A549 (cell line): ENCODE data around the gene CRLF3. TPM values are rescaled to one million over a fixed set of nuclear protein-coding genes. Genes with fewer than 3 reads are reported as not detected.

Experiments
- ATAC-seq, 2 experiments: fragments of 200-7000 bp in 1 of 2; fragments of >200 bp in 1 of 2; cut with Nextera tagmentation in 1 of 2; cut with Tn5 transposase in 1 of 2; 3 replicates each; pipeline versions ENCODE4 v1.8.0 to v1.9.1; 2018 to 2020; ENCODE audit warnings: mild to moderate bottlenecking in 1 of 2, moderate library complexity in 1 of 2
- CTCF ChIA-PET: fragments of 300-600 bp; sonication (Branson Sonifier 250); formaldehyde crosslinking; extraction: SDS; loops from one replicate; lab custom pipeline; 2021; ENCODE audit warnings: antibody characterized with exemption, inconsistent platforms; lab: Yijun Ruan, JAX
- POLR2A ChIA-PET: fragments of 350-600 bp; formaldehyde crosslinking; extraction: SDS; loops from one replicate; lab custom pipeline; 2021; ENCODE audit warnings: antibody characterized with exemption, inconsistent platforms; lab: Yijun Ruan, JAX
- DNase-seq, 2 experiments: peaks; one replicate each; pipeline versions ENCODE4 v3.0.0 to v3.0.0-alpha.2; 2011 to 2016; ENCODE audit warnings: low read depth in 1 of 2, low spot score in 1 of 2
- FAIRE-seq: peaks from 2 replicates; lab custom pipeline; 2011; peaks lifted over from hg19 to GRCh38; lab: Jason Lieb, UNC
- H3K27ac ChIP-seq, 2 experiments: fragments of >200 bp; sonication (Bioruptor Twin); formaldehyde crosslinking; 3 replicates each; pipeline ENCODE4 v1.5.1; 2016 to 2017
- H3K4me1 ChIP-seq: fragments of >200 bp; sonication (Bioruptor Twin); formaldehyde crosslinking; 3 replicates; pipeline ENCODE4 v1.6.1; 2016
- H3K4me2 ChIP-seq: fragments of >200 bp; sonication (Bioruptor Twin); formaldehyde crosslinking; 3 replicates; pipeline ENCODE4 v1.6.1; 2016
- H3K4me3 ChIP-seq: fragments of >200 bp; sonication (Bioruptor Twin); formaldehyde crosslinking; 3 replicates; pipeline ENCODE4 v1.5.1; 2016
- H3K9me3 ChIP-seq: fragments of >200 bp; sonication (Bioruptor Twin); formaldehyde crosslinking; 3 replicates; pipeline ENCODE4 v1.6.1; 2016
- ATOH8 ChIP-seq: fragments of 250-450 bp; sonication (Bioruptor Pico); IDR thresholded peaks from 2 replicates; pipeline ENCODE4 v1.5.0; 2020; ENCODE audit warnings: low read depth, mild to moderate bottlenecking, moderate library complexity
- BCL3 ChIP-seq: fragments of >200 bp; sonication (Bioruptor Twin); formaldehyde crosslinking; IDR thresholded peaks from 3 replicates; pipeline ENCODE4 v1.6.1; 2016
- CTCF ChIP-seq: fragments of >200 bp; sonication (Bioruptor Twin); formaldehyde crosslinking; IDR thresholded peaks from 3 replicates; pipeline ENCODE4 v1.5.1; 2016
- EHF ChIP-seq: fragments of 250-450 bp; sonication (Bioruptor Pico); IDR thresholded peaks from 2 replicates; pipeline ENCODE4 v1.5.0; 2020; ENCODE audit warnings: mild to moderate bottlenecking
- EHMT2 ChIP-seq: fragments of 200-600 bp; sonication (generic); IDR thresholded peaks from 2 replicates; pipeline ENCODE4 v1.6.1; 2016; ENCODE audit warnings: antibody characterized with exemption, low read depth, mild to moderate bottlenecking, moderate library complexity
- EP300 ChIP-seq, 2 experiments: fragments of >200 bp; sonication (Bioruptor Twin); formaldehyde crosslinking; IDR thresholded peaks; 2 replicates in 1 of 2; 3 replicates in 1 of 2; pipeline ENCODE4 v1.6.1; 2016 to 2017
- FOSL2 ChIP-seq, 2 experiments: fragments of 450-650 bp in 1 of 2; fragments of >200 bp in 1 of 2; sonication (Bioruptor Twin) in 1 of 2; formaldehyde crosslinking; IDR thresholded peaks; 2 replicates each; pipeline versions ENCODE4 v1.5.0 to v1.6.1; 2016 to 2020; ENCODE audit warnings: mild to moderate bottlenecking in 1 of 2, moderate library complexity in 1 of 2
- FOXS1 ChIP-seq: fragments of 250-450 bp; sonication (Bioruptor Pico); IDR thresholded peaks from 2 replicates; pipeline ENCODE4 v1.5.0; 2020; ENCODE audit warnings: mild to moderate bottlenecking, moderate library complexity
- HOXB13 ChIP-seq: fragments of 250-450 bp; sonication (Bioruptor Pico); IDR thresholded peaks from 2 replicates; pipeline ENCODE4 v1.5.0; 2020; ENCODE audit warnings: low read depth, mild to moderate bottlenecking, moderate library complexity
- MAFK ChIP-seq: fragments of 450-650 bp; IDR thresholded peaks from 2 replicates; pipeline ENCODE4 v1.6.1; 2014; ENCODE audit not compliant: partially characterized antibody
- NPAS2 ChIP-seq: fragments of 250-450 bp; sonication (Bioruptor Pico); IDR thresholded peaks from 2 replicates; pipeline ENCODE4 v1.8.0; 2022; ENCODE audit warnings: mild to moderate bottlenecking, moderate library complexity, borderline replicate concordance
- NR3C1 ChIP-seq: fragments of >200 bp; sonication (Bioruptor Twin); formaldehyde crosslinking; IDR thresholded peaks from 3 replicates; pipeline ENCODE4 v1.6.1; 2017
- PHF8 ChIP-seq: fragments of 200-600 bp; sonication (generic); IDR thresholded peaks from 2 replicates; pipeline ENCODE4 v1.6.1; 2016; ENCODE audit warnings: low read depth, mild to moderate bottlenecking, antibody characterized with exemption, moderate library complexity, borderline replicate concordance
- REST ChIP-seq: fragments of 200-600 bp; sonication (generic); IDR thresholded peaks from 2 replicates; pipeline ENCODE4 v1.6.1; 2016; ENCODE audit warnings: antibody characterized with exemption, mild to moderate bottlenecking, moderate library complexity
- SMC3 ChIP-seq: fragments of >200 bp; sonication (Bioruptor Twin); formaldehyde crosslinking; IDR thresholded peaks from 3 replicates; pipeline ENCODE4 v1.6.1; 2018; ENCODE audit warnings: inconsistent platforms
- WGBS: methylation state at CpG from one replicate; pipeline ENCODE4 v1.1.6; 2017; ENCODE audit errors: missing lambda C conversion rate; 5-methylcytosine and 5-hydroxymethylcytosine counted together
- polyA plus RNA-seq, 4 experiments: library from polyadenylated mRNA; depleted of rRNA in 3 of 4; stranded (reverse); fragments of >200 nt; fragmentation: RNase III in 1 of 4; extraction: RNeasy Plus Mini Kit Qiagen cat#74134 plus additional on column Dnase treatment in 1 of 4; gene quantifications; 2 replicates in 3 of 4; 3 replicates in 1 of 4; pipeline ENCODE4 v1.2.3, GENCODE V29; 2011 to 2017

Gene CRLF3
- polyA plus RNA-seq, 2 of the 4 experiments (the other 2 are of a cell fraction), result 17.4 to 31.0 TPM

- ChIA-PET POLR2A (no interaction called here), CTCF (interaction anchor here (0.6 to 5.0 kb wide), 4 partner anchors 9 to 1530 kb away, joined by 3 to 28 read pairs (median 4); partner anchors contain the start of gene CRLF3)
- no peaks in the 10 kb centered on the region for H3K9me3 ChIP-seq
These were observed 14.6 kb downstream of the CRLF3 start for GRCh38 chr17:30809867-30810266.

GRCh38 chr17:30808785-30809286 is 15.7 kb downstream of the CRLF3 start:
- CTCF ChIA-PET, result interaction anchor here (1.2 to 5.0 kb wide), 3 partner anchors 13 to 27 kb away, joined by 3 to 28 read pairs (median 3); partner anchors contain the start of gene CRLF3
- Histone ChIP-seq H3K4me3 (no peak overlapping the region), H3K4me2 (no peak overlapping the region), H3K27ac (no peak overlapping the region), H3K4me1 (no peaks in the 10 kb centered on the region), H3K9me3 (no peaks in the 10 kb centered on the region)
- ATAC-seq (no peak), DNase-seq (no peak), FAIRE-seq (no peak)
- POLR2A ChIA-PET, result no interaction called here
- WGBS, result 94% methylated on average over 9 of the region's 9 CpGs
- TF ChIP-seq NR3C1 (no peak), HOXB13 (CRISPR knock-in tag) (no peak), PHF8 (no peak), REST (no peak), FOSL2 (IDR thresholded peaks at IDR 0.05) (no peak), FOSL2 (CRISPR knock-in tag; IDR thresholded peaks at IDR 0.05) (no peak), EP300 (IDR thresholded peaks at IDR 0.05) (no peak), MAFK (no peak)

More at GRCh38 chr17:30809867-30810266, 14.6 kb downstream of the CRLF3 start:
- H3K27ac ChIP-seq, result no peak overlapping the region
- DNase-seq (no peak), ATAC-seq (no peak), FAIRE-seq (no peak)
- no peaks in the 10 kb centered on the region for H3K4me1 ChIP-seq
- no peak overlapping the region for H3K4me2 ChIP-seq
- TF ChIP-seq NPAS2 (CRISPR knock-in tag), result no peak
- no peak for TF ChIP-seq FOXS1 (CRISPR knock-in tag)
- TF ChIP-seq FOSL2 (IDR thresholded peaks at IDR 0.05), result no peak
- TF ChIP-seq FOSL2 (CRISPR knock-in tag; IDR thresholded peaks at IDR 0.05), result no peak
- H3K4me3 ChIP-seq, result no peak overlapping the region
- WGBS, result 90% methylated on average over 6 of the region's 6 CpGs

- H3K4me3 ChIP-seq, result no peak overlapping the region
- ATAC-seq, result no peak
- no peak for TF ChIP-seq HOXB13 (CRISPR knock-in tag)
- TF ChIP-seq, all 56 proteins: peak for 0
- ChIA-PET POLR2A (no interaction called here), CTCF (no interaction called here)
- Histone ChIP-seq H3K4me2 (no peak overlapping the region), H3K4me1 (no peaks in the 10 kb centered on the region), H3K27ac (no peak overlapping the region), H3K9me3 (no peaks in the 10 kb centered on the region)
- FAIRE-seq (no peak), DNase-seq (no peak)
- 88% methylated on average over 1 of the region's 1 CpG for WGBS
These were observed 16.6 kb downstream of the CRLF3 start for GRCh38 chr17:30807896-30808295.

GRCh38 chr17:30805944-30806456 is 18.5 kb downstream of the CRLF3 start:
- Histone ChIP-seq H3K9me3 (no peaks in the 10 kb centered on the region), H3K27ac (no peak overlapping the region), H3K4me1 (no peaks in the 10 kb centered on the region), H3K4me2 (no peak overlapping the region), H3K4me3 (no peak overlapping the region)
- FAIRE-seq, result no peak
- no peak for TF ChIP-seq ATOH8
- no peak for TF ChIP-seq EHF
- no peak for TF ChIP-seq SMC3
- no peak for TF ChIP-seq BCL3
- no peak for TF ChIP-seq EHMT2
- TF ChIP-seq CTCF, result peak; percentile 17; the same call in 1 of the 3 replicates
- no peak for DNase-seq
- ChIA-PET CTCF (interaction anchor here (1.0 to 2.4 kb wide), 3 partner anchors 9 to 19 kb away, joined by 3 to 6 read pairs (median 4); partner anchors contain the start of gene CRLF3), POLR2A (no interaction called here)
- WGBS, result 78% methylated on average over 2 of the region's 2 CpGs
- ATAC-seq, result no peak; a peak in 1 of 6 replicates
